WTC11 (cell line): ENCODE results near the gene SENP5.

ENCODE experiments used
- ELF4 ChIP-seq: sonication (generic); formaldehyde crosslinking; IDR thresholded peaks from 2 replicates; pipeline ENCODE4 v1.8.1; 2022; ENCODE audit warnings: low read depth, mild to moderate bottlenecking, moderate library complexity, missing genetic modification reagents
- FOXJ3 ChIP-seq: sonication (generic); formaldehyde crosslinking; IDR thresholded peaks from 2 replicates; pipeline ENCODE4 v1.9.0; 2021; ENCODE audit warnings: missing genetic modification reagents, mild to moderate bottlenecking, borderline replicate concordance
- TF ChIP-seq, protein P1 (sequence below): fragments of 200-600 bp; IDR thresholded peaks from 2 replicates; pipeline ENCODE4 v1.8.0; 2022; ENCODE audit warnings: antibody characterized with exemption

DNA sequence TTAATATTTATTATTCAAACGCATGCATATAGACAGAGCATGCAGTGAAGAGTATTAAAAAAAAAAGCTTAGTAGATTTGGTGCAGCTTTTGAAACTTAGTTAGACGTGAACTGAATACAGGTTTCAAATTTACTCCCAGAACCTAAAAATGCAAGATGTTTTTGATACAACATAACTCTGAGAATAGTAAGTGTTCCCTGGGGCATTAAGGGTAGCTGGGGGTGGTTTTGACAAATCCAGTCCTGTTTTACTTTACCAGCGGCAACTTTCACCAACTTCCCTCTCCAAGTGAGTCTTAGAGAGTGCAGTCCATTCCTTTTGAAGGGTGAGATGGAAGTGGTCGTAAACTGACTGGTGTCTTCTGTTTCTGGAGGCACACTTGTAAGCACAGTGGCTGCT is 63.4 kb downstream of the SENP5 start:
- TF ChIP-seq FOXJ3 (CRISPR knock-in tag) (no peak), ELF4 (no peak)
- TF ChIP-seq, protein P1, sequence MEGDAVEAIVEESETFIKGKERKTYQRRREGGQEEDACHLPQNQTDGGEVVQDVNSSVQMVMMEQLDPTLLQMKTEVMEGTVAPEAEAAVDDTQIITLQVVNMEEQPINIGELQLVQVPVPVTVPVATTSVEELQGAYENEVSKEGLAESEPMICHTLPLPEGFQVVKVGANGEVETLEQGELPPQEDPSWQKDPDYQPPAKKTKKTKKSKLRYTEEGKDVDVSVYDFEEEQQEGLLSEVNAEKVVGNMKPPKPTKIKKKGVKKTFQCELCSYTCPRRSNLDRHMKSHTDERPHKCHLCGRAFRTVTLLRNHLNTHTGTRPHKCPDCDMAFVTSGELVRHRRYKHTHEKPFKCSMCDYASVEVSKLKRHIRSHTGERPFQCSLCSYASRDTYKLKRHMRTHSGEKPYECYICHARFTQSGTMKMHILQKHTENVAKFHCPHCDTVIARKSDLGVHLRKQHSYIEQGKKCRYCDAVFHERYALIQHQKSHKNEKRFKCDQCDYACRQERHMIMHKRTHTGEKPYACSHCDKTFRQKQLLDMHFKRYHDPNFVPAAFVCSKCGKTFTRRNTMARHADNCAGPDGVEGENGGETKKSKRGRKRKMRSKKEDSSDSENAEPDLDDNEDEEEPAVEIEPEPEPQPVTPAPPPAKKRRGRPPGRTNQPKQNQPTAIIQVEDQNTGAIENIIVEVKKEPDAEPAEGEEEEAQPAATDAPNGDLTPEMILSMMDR, result no peak
